HL-60/S4 treated with phorbol 12-myristate 13-acetate at 8.2 ng/mL for 4 days and 3 days (cell line): Measurements from ENCODE around the gene SLC19A2.
"Not testable (repeated sequence)": the region's sequence is repeated elsewhere in the genome, so short reads cannot be mapped to it uniquely, and the experiment has no call there.

Experiments used
- in situ Hi-C: fragments of 300-500 bp; cut with MboI; formaldehyde crosslinking; loops from 2 replicates; pipeline ENCODE4 v1.15.0; 2022; ENCODE audit warnings: low sequenced_read_pairs

Gene SLC19A2

DNA sequence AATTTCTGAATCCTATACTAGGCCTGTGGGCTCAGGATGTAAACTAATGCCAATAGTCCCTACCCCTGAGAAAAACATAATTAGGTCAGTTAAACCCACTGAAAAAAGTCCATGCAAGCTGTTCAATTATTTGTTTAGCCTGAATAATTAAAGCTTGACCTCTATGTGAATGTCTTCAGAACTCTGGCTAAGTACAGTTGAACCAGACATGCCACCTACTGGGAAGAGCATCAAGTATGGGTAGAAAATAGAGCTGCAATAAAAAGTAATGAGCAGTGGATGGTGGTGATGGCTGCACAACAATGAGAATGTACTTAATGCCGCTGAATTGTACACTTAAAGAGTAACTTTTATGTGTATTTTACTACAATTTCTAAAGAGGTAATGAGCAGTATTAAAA, 23.6 kb upstream of the SLC19A2 start:
- in situ Hi-C loops: no loop called here

DNA sequence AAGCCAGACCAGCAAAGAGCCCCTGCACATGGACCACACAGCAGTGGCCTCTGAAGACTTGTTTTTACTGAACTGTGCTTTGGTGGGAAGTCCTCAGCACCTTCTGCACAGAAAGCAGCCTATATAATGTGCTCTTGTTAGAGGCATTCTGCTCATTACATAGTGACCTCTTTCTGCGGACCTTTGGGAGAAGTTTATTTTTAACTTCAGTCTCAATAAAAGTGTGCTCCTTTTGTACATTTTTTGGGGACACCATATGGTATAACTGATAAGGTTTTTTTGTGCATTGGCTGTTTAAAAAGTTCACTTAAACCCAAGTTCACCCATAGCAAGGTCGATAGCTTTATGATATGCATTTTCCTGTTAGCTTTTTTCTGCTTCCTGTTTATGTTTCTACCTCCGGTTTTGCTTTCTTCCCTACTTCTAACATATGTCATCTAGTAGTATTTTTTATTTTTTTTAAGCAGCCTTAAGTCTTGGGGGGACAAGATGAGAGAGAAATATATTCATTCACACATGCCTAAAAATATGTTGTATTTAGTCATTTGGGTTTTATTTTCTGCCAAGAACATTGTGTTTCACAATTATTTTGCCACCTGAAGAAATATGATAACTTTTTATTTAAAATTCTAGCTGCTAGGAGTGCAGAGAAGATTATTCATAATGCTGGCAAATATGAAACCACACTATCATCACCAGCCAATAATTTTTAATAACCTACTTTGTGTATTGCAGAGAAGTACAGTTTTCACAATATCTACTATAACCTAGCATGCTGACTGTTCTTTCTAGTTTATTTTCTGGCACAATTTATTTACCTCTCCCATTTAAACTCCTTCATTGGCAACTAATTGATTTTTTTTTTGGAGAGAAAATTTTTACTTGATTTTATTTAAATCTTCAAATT, 22.9 kb upstream of the SLC19A2 start:
- in situ Hi-C loops: no loop called here

DNA sequence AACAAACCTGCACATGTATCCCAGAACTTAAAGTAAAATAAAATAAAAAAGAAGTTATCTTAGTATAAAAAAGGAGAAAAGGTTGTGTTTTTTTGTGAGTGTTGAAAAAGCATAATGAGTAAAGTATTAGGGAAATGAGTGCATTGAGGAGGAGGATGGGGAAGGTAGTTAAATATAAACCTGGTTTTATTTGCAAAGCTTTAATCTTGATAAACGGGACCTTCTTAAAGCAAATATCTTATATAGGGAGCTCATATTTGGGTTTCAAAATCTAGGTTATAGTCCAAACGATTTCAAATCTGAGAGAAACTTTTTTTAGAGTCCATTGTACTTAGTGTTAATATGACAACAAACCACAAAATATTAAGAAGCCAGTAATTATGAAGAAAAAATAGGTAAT, 21.7 kb upstream of the SLC19A2 start:
- in situ Hi-C loops: no loop called here

DNA sequence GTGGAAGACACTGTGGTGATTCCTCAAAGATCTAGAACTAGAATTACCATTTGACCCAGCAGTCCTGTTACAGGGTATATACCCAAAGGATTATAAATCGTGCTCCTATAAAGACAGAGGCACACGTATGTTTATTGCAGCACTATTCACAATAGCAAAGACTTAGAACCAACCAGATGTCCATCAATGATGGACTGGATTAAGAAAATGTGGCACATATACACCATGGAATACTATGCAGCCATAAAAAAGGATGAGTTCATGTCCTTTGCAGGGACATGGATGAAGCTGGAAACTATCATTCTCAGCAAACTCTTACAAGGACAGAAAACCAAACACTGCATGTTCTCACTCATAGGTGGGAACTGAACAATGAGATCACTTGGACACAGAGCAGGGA, 17.9 kb upstream of the SLC19A2 start:
- in situ Hi-C loops: not testable (repeated sequence)

DNA sequence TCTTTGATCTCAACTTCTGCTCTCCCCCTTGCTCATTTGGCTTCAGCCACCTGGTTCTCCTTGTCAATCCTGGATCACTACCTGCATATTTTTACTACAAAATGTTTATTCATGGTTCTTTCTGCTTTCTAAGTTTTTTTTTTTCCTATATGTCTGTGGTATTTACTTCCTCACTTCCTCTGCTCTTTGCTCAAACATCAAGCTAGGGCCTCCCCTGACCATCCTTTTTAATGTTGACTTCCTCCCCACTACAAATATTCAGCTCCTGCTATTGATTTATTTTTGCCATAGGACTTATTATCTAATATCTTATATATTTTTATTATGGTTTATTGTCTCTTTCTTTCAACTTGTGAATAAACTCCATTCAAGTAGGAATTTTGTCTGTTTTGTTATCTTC, 14.1 kb upstream of the SLC19A2 start:
- in situ Hi-C loops: no loop called here

DNA sequence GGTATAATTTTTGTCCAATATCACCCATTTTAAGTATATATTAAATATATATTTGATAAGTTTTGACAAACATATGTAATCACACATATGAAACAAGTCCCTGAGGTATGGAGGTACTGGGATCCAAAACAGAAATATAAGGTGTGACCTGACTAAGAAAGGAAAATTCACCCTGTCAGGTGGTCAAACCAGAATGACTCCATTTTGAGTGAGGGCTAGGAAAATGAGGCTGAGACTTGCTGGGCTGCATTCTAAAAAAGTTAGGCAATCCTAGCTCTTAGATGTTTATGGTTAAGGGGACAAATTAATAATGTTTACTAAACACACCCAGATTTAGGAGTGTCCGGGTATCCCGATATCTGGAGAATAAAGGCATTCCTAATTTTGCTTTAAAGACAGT, 11.6 kb upstream of the SLC19A2 start:
- in situ Hi-C loops: no loop called here

DNA sequence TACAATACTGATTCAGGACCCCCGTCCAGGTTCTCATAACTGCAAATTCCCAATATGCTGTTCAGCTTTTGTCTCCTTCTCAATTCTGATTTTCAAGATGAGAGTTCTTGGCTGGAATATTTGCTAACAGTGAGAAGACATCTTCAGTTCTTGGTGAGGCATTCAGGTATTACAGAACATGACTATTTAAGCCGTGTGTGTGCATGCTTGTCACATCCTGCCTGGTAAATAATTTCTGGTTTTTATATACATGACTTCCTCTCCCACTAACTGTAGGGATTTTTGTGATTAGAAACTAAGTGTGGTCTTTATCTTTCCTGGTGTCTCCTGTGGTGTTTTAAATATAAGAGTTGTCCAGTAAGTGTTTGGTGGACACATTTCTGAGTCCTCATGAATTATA, 10.2 kb upstream of the SLC19A2 start:
- in situ Hi-C loops: no loop called here

DNA sequence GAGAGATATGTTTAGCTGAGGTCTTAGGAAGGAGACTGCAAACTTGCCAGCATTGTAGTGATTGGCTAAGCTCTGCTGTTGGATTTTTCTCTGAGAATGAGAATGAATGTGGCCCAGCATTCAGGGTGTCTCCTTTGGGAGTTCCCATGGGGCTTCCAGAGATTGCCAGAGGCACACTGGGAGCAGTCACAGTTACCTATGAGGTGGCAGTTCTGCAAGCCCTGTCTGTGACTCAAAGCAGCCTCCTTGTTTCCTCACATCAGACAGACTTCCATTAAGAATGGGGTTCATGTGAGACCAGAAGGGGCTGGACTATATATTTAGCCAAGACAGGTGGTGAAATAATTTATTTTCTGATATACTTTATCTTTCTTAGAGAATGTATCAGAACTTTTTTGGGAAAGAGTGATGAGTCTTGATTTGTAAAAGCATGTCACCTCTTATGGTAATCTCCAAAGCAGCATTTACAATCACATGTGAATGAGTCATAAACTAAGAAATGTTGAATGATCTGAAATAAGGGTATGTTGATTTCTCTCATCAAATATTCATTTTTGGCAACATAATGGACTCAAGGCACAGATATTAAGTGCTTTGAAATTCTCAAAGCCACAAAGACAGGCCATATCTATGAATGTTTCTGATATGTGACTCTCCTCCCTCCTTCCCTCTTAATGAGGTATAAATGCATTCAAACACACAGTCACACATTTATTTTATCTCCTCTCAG, 9.5 kb upstream of the SLC19A2 start:
- in situ Hi-C loops: no loop called here

DNA sequence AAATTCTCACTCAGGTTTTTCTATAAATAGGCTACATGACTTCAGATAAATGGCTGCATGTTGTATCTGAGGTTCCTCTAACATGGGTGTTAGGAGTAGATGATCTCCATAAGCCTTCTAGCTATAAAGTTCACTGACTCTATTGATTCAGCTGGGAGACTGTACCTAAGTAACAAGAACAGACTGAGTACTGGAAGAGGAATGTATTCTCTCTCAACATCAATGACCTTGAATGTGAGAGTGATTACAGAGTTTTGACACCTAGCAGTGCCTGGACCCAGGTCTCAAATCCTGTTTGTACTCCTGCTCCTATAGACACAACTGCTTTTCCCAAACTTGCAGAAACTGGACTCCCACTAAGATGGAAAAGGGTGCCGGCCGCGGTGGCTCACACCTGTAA, 8.6 kb upstream of the SLC19A2 start:
- in situ Hi-C loops: no loop called here

DNA sequence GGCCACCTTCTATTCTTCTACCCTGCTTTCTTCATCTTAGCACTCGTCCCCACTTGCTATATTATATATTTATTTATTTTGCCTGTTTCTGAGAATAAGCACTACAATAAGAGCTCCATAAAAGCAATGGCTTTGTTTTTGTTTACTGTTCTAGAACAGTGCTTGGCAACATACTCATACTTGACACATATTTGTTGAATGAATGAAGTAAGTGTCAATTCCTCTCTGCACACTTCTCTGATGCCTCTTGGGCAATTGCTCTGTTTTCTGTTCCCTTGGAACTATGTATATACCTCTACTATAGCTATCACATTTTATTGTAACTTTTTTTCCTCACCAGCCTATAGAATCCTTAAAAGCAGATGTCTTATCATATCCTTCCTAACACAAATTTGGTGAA, 7.5 kb upstream of the SLC19A2 start:
- in situ Hi-C loops: no loop called here

DNA sequence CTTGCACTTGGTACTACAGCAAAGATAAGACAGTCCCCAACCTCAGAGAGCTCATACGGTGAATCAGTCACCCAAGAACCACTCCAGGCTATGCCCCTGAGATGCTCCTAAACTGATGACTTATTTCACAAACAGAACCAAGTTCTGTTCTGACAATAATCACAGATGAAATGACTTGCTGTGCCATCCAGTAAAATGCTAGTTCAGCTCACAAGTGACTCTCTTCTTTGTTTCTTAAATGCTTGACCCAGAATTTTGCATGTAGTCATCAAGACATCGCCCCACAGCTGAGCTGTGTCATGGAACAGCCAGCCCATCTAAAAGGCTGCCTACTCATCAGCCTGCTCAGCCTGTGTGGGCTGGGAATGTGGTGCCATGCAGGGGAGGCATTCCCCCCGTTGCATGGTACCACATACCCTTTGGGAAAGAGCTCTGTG, 6.1 kb upstream of the SLC19A2 start:
- in situ Hi-C loops: no loop called here

DNA sequence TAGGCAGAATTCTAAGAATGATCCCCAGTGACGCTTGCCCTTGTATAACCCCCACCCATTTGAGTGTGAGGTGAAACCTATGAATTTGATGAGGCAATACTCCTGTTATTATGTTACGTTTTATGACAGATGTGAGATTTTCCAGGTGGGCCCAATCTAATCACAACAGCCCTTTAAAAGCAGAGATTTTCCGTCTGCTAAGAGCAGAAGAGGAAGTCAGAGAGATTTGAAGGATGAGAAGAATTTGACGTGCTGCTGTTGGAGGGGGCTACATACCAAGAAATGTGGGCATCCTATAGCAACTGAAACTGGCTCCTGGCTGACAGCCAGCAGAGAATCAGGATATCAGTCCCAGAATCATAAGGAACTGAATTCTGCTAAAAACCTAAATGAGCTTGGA, 2.4 kb upstream of the SLC19A2 start:
- in situ Hi-C loops: no loop called here

DNA sequence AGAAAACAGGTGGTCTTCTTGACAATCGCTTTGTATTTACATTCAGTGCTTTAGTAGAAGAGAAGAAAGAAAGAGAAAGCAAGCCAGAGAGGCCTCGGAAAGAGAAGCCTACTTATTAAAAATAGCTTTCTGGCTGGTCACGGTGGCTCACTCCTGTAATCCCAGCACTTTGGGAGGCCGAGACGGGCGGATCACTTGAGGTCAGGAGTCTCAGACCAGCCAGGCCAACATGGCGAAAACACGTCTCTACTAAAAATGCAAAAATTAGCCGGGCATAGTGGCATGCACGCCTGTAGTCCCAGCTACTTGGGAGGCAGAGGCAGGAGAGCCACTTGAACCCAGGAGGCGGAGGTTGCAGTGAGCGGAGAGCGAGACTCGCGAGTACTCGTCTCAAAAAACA, 1.8 kb upstream of the SLC19A2 start:
- in situ Hi-C loops: no loop called here

DNA sequence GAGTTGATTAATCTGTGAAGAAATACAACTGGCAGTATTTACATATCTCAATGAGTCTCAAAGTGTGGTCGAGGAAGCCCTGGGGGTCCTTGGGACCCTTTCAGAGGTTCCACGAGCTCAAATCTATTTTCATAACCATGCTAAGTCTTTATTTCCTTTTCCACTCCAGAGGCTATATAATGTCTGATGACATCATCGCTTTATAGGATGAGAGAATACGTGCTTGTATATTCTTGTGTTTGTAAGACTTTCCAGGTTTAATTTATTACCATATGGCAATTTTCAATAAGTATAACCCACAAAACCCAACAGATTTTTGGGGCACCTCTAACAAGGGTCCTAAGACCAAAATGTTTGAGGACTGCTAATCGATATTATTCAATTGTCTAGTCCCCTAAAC, 1.4 kb upstream of the SLC19A2 start:
- in situ Hi-C loops: no loop called here

DNA sequence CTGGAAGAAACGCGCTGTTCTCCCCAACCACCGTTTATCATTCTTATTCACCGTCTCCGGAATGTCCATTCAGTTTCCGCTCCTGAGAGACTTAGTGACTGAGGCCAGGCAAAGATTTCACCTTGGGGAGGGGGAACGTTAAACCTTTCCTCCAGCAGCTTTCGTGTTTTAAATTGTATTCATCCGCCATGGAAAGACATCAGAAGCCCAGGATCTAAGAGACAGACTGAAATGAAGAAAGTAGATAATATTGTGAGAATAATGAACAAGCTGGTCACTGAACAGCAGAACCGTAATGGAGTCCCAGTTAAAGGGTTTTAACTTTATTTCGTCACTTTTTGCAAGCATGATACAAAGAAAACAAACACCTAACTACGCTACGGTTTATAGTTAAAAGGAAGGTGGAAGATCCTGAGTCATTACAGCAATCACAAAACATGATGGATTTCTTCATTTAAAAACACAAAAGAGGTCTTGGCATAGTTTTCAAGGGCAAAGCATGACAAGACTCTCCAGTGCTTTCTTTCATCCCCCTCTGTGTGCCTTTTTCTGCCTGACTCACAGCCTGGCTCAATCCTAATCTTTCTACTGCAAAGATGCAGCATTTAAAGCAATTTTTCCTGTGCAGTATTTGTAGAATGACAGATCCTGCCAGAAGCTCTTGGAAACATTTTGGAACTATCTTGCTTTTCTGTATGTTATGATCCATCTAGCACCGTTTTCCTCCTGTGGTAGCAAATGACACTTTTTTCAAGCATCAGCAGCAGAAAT, 722 bp upstream of the SLC19A2 start:
- in situ Hi-C loops: no loop called here

DNA sequence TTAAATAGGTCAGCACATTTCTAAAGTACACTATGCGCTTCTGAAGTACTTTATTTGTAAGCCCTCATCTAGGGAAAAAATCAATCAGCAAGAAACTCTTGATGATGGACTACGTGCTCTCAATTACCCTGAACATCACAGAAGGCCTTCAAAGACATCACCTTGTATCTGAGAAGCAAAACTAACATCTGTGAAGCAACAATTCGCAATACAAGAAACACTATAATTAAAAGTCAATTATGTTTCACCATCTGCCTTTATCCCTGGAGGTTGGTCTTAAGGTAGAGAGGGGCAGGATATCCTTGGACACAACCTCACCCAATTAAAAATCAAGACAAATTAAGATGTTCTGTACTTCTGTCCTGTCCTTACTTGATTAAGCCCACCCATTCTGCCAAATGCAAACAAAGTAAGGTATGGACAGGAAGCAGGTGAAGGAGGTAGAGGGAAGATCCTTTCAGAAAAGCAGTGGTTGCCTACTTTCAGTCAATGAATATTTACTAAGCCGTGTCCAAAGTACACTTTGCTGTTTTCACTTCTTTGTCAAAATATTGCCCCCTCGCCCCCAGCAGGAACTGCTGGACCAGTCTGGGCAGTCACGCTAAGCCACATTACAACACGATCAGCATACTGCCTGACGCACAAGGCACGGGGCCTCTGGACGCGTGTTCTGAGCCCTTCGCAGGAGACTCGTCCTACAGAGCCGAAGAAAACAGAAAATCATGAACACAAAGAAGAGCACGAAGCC, 887 bp downstream of the SLC19A2 start:
- in situ Hi-C loops: no loop called here

DNA sequence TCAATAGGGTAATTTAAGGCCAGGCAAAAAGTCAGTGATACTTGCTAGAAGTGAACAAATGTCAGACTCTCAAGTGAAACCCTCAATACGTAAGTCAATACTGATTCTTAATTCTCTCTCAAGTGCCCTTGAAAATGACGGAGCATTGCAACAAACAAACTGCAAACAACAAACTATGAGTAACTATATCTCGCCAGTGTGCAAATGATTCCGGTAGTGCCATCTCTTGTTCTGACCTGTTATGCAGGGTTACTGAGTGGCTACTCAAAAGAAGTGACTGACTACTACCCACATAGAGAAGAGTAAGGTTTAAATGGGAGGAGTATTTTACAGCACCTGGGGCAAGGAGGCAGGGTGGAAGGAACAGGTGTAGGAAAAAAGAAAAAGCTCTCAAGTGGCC, 1.6 kb downstream of the SLC19A2 start:
- in situ Hi-C loops: no loop called here

DNA sequence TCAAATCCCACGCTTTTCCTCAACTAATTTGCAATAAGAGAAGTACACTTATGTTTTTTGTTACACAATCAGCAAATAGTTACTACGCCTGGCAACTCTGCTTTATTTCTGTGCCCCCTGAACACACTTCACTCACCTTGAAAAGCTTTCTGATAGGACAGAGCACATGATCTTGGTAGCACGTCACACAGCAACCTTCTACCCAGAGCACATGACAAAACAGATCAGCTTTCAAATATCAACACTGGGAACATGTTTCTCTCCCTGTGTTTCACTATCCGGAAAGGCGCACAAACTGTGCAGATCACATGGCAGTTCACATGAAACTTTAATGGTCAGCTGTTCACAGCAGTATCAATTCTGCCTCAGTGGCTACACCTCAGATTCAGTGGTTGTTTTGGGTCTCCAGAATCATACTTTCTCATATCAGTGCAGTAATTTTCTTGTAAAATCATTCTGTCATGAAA, 2.2 kb downstream of the SLC19A2 start:
- in situ Hi-C loops: no loop called here

DNA sequence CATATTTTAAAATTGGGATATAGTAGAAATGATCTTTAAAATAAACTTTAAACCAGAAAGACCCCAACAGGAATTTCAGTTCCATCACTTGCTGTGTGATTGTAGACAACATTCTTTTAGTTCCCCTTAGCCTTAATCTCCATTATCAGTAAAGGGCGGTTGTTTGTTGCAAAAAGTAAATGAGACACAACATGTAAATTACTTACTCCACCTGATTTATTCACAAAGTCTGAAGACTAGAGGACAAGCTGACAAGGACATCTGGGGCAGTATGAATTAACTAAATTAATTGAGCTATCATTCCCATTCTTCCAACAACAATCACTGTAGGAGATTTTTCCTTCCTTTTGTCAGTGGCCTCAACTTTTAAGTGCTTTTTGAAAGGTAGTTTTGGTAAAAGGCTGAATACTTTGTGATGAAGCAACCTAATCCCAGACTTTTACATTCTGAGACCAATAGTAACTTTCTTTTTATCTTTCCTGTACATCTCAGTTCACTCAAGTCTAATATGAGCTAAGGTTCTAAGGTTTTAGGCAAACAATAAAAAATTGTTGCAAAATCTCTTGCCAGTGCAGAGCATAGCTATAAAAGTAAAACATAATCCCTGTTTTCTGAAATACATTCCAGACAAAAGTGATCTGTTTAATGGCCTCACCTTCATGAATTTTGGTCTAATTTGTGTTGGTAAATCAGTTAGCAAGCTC, 6.2 kb downstream of the SLC19A2 start:
- in situ Hi-C loops: no loop called here

DNA sequence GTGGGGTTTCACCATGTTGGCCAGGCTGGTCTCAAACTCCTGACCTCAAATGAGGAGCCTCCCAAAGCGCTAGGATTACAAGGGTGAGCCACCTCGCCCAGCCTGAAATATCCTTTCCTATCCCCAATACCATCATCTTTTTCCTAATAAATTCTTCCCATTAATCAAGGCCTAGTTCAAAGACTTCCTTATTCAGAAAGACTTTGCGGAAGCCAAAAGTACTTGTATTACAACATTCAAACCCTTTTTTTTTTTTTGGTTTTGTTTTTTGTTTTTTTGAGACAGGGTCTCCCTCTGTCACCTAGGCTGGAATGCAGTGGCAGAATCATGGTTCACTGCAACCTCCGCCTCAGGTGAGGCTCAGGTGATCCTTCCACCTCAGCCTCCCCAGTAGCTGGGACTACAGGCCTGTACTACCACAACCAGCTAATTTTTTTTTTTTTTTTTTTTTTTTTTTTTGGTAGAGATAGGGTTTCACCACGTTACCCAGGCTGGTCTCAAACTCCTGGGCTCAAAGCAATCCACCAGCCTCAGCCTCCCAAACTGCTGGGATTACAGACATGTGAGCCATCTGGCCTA, 7.6 kb downstream of the SLC19A2 start:
- in situ Hi-C loops: no loop called here
